ENCODE measurements around the gene ARAP3. TPM values are rescaled to one million over a fixed set of nuclear protein-coding genes. Genes with fewer than 3 reads are reported as not detected.

Gene ARAP3
- total and polyA plus RNA-seq, 2 experiments from 2014 or later, result 18.4 to 33.2 TPM

GRCh38 chr5:141696431-141696830 lies 14.4 kb upstream of the ARAP3 start (continued):
- TF ChIP-seq, protein P1, sequence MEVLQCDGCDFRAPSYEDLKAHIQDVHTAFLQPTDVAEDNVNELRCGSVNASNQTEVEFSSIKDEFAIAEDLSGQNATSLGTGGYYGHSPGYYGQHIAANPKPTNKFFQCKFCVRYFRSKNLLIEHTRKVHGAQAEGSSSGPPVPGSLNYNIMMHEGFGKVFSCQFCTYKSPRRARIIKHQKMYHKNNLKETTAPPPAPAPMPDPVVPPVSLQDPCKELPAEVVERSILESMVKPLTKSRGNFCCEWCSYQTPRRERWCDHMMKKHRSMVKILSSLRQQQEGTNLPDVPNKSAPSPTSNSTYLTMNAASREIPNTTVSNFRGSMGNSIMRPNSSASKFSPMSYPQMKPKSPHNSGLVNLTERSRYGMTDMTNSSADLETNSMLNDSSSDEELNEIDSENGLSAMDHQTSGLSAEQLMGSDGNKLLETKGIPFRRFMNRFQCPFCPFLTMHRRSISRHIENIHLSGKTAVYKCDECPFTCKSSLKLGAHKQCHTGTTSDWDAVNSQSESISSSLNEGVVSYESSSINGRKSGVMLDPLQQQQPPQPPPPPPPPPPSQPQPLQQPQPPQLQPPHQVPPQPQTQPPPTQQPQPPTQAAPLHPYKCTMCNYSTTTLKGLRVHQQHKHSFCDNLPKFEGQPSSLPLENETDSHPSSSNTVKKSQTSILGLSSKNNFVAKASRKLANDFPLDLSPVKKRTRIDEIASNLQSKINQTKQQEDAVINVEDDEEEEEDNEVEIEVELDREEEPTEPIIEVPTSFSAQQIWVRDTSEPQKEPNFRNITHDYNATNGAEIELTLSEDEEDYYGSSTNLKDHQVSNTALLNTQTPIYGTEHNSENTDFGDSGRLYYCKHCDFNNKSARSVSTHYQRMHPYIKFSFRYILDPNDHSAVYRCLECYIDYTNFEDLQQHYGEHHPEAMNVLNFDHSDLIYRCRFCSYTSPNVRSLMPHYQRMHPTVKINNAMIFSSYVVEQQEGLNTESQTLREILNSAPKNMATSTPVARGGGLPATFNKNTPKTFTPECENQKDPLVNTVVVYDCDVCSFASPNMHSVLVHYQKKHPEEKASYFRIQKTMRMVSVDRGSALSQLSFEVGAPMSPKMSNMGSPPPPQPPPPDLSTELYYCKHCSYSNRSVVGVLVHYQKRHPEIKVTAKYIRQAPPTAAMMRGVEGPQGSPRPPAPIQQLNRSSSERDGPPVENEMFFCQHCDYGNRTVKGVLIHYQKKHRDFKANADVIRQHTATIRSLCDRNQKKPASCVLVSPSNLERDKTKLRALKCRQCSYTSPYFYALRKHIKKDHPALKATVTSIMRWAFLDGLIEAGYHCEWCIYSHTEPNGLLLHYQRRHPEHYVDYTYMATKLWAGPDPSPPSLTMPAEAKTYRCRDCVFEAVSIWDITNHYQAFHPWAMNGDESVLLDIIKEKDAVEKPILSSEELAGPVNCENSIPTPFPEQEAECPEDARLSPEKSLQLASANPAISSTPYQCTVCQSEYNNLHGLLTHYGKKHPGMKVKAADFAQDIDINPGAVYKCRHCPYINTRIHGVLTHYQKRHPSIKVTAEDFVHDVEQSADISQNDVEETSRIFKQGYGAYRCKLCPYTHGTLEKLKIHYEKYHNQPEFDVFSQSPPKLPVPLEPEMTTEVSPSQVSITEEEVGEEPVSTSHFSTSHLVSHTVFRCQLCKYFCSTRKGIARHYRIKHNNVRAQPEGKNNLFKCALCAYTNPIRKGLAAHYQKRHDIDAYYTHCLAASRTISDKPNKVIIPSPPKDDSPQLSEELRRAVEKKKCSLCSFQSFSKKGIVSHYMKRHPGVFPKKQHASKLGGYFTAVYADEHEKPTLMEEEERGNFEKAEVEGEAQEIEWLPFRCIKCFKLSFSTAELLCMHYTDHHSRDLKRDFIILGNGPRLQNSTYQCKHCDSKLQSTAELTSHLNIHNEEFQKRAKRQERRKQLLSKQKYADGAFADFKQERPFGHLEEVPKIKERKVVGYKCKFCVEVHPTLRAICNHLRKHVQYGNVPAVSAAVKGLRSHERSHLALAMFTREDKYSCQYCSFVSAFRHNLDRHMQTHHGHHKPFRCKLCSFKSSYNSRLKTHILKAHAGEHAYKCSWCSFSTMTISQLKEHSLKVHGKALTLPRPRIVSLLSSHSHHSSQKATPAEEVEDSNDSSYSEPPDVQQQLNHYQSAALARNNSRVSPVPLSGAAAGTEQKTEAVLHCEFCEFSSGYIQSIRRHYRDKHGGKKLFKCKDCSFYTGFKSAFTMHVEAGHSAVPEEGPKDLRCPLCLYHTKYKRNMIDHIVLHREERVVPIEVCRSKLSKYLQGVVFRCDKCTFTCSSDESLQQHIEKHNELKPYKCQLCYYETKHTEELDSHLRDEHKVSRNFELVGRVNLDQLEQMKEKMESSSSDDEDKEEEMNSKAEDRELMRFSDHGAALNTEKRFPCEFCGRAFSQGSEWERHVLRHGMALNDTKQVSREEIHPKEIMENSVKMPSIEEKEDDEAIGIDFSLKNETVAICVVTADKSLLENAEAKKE (CRISPR knock-in tag; IDR thresholded peaks at IDR 0.05), result no peak
- TF ChIP-seq ZNF331 (CRISPR knock-in tag; IDR thresholded peaks at IDR 0.05; ENCODE audit: low read depth), result no peak
- TF ChIP-seq JUNB (IDR thresholded peaks at IDR 0.05; ENCODE audit: unreplicated experiment), result no peak
- TF ChIP-seq CTCF (conservative IDR thresholded peaks at IDR 0.05; ENCODE audit: low read depth in 2 of 2), result no peak
- TF ChIP-seq, protein P2, sequence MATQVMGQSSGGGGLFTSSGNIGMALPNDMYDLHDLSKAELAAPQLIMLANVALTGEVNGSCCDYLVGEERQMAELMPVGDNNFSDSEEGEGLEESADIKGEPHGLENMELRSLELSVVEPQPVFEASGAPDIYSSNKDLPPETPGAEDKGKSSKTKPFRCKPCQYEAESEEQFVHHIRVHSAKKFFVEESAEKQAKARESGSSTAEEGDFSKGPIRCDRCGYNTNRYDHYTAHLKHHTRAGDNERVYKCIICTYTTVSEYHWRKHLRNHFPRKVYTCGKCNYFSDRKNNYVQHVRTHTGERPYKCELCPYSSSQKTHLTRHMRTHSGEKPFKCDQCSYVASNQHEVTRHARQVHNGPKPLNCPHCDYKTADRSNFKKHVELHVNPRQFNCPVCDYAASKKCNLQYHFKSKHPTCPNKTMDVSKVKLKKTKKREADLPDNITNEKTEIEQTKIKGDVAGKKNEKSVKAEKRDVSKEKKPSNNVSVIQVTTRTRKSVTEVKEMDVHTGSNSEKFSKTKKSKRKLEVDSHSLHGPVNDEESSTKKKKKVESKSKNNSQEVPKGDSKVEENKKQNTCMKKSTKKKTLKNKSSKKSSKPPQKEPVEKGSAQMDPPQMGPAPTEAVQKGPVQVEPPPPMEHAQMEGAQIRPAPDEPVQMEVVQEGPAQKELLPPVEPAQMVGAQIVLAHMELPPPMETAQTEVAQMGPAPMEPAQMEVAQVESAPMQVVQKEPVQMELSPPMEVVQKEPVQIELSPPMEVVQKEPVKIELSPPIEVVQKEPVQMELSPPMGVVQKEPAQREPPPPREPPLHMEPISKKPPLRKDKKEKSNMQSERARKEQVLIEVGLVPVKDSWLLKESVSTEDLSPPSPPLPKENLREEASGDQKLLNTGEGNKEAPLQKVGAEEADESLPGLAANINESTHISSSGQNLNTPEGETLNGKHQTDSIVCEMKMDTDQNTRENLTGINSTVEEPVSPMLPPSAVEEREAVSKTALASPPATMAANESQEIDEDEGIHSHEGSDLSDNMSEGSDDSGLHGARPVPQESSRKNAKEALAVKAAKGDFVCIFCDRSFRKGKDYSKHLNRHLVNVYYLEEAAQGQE (IDR thresholded peaks at IDR 0.05; ENCODE audit: unreplicated experiment), result no peak
- no peak for TF ChIP-seq STAT1 (IDR thresholded peaks at IDR 0.05; ENCODE audit: unreplicated experiment)
